HepG2 (cell line): ENCODE measurements around the gene STYXL2. TPM values are rescaled to one million over a fixed set of nuclear protein-coding genes. Genes with fewer than 3 reads are reported as not detected.

Source experiments
- ATM ChIP-seq: fragments of 450-650 bp; IDR thresholded peaks from 2 replicates; pipeline ENCODE4 v1.7.1; 2017; ENCODE audit warnings: mild to moderate bottlenecking, borderline replicate concordance
- BRF2 ChIP-seq: sonication (generic); formaldehyde crosslinking; IDR thresholded peaks from 2 replicates; pipeline ENCODE4 v1.8.1; 2022; ENCODE audit warnings: mild to moderate bottlenecking, missing genetic modification reagents
- CREM ChIP-seq, 2 experiments: sonication (generic) in 1 of 2; formaldehyde crosslinking in 1 of 2; IDR thresholded peaks; 2 replicates each; pipeline versions ENCODE4 v1.4.0 to v1.6.1; 2016 to 2020; ENCODE audit warnings: antibody characterized with exemption in 1 of 2, mild to moderate bottlenecking in 1 of 2, missing genetic modification reagents in 1 of 2
- ERF ChIP-seq: IDR thresholded peaks from 2 replicates; pipeline ENCODE4 v1.6.1; 2018; ENCODE audit warnings: missing biosample characterization, missing genetic modification reagents
- FOXM1 ChIP-seq: sonication (generic); formaldehyde crosslinking; IDR thresholded peaks from 2 replicates; pipeline ENCODE4 v1.5.0; 2020; ENCODE audit warnings: missing genetic modification reagents
- FOXO1 ChIP-seq: sonication (generic); formaldehyde crosslinking; IDR thresholded peaks from 2 replicates; pipeline ENCODE4 v1.4.0; 2020; ENCODE audit warnings: missing genetic modification reagents
- IKZF1 ChIP-seq: fragments of 450-650 bp; IDR thresholded peaks from 2 replicates; pipeline ENCODE4 v1.7.1; 2016
- NKX3-1 ChIP-seq: sonication (generic); formaldehyde crosslinking; IDR thresholded peaks from 2 replicates; pipeline ENCODE4 v1.5.0; 2020; ENCODE audit warnings: missing genetic modification reagents
- PAF1 ChIP-seq: IDR thresholded peaks from 2 replicates; pipeline ENCODE4 v1.6.1; 2016; ENCODE audit warnings: missing genetic modification reagents, missing compliant biosample characterization
- SCMH1 ChIP-seq: sonication (generic); formaldehyde crosslinking; IDR thresholded peaks from 2 replicates; pipeline ENCODE4 v1.9.0; 2021; ENCODE audit warnings: missing genetic modification reagents, mild to moderate bottlenecking, borderline replicate concordance
- SP5 ChIP-seq: IDR thresholded peaks from 2 replicates; pipeline ENCODE4 v1.6.1; 2016; ENCODE audit warnings: low read depth, borderline replicate concordance
- ZBTB42 ChIP-seq: sonication (generic); formaldehyde crosslinking; IDR thresholded peaks from 2 replicates; pipeline ENCODE4 v1.5.0; 2020; ENCODE audit warnings: mild to moderate bottlenecking, missing genetic modification reagents
- ZBTB46 ChIP-seq: sonication (generic); formaldehyde crosslinking; IDR thresholded peaks from 2 replicates; pipeline ENCODE4 v1.4.0; 2020; ENCODE audit warnings: mild to moderate bottlenecking, missing genetic modification reagents, borderline replicate concordance
- ZMYM2 ChIP-seq: sonication (generic); formaldehyde crosslinking; IDR thresholded peaks from 2 replicates; pipeline ENCODE4 v1.8.0; 2022; ENCODE audit warnings: mild to moderate bottlenecking, missing genetic modification reagents
- ZNF678 ChIP-seq: sonication (generic); formaldehyde crosslinking; IDR thresholded peaks from 2 replicates; pipeline ENCODE4 v1.4.0; 2020; ENCODE audit warnings: mild to moderate bottlenecking, missing genetic modification reagents
- polyA plus RNA-seq, 8 experiments: library from polyadenylated mRNA; depleted of rRNA in 3 of 8; stranded (reverse) in 7 of 8; unstranded in 1 of 8; fragments of >200 nt; fragmentation: Illumina TruSeq in 4 of 8; extraction: Trizol in 4 of 8; gene quantifications; 2 replicates each; pipeline versions ENCODE4 v1.2.1 to v1.2.3, GENCODE V29; 2011 to 2016; ENCODE audit warnings: low read depth in 4 of 8, missing spikeins in 1 of 8, mixed read lengths in 1 of 8; ENCODE audit not compliant: insufficient read depth in 1 of 8
- total RNA-seq, 5 experiments: library from RNA; depleted of rRNA; stranded (reverse); fragments of >200 nt; fragmentation: Illumina TruSeq; extraction: Trizol; gene quantifications; 2 replicates each; pipeline ENCODE4 v1.2.3, GENCODE V29; 2016; ENCODE audit warnings: low read depth in 1 of 5
- TF ChIP-seq, protein P1 (sequence below): sonication (generic); formaldehyde crosslinking; IDR thresholded peaks from 2 replicates; pipeline ENCODE4 v1.4.0; 2020; ENCODE audit warnings: missing genetic modification reagents
- TF ChIP-seq, protein P2 (sequence below): sonication (generic); formaldehyde crosslinking; IDR thresholded peaks from 2 replicates; pipeline ENCODE4 v1.5.1; 2020; ENCODE audit warnings: mild to moderate bottlenecking, missing genetic modification reagents, borderline replicate concordance

Gene STYXL2
- total and polyA plus RNA-seq, 2 of the 13 experiments (the other 11 are each of a cell fraction or from before 2014, with no cell fraction given): not detected

- TF ChIP-seq CREM (IDR thresholded peaks at IDR 0.05): no peak
- no peak for TF ChIP-seq CREM (CRISPR knock-in tag; IDR thresholded peaks at IDR 0.05)
- no peak for TF ChIP-seq ZBTB42 (CRISPR knock-in tag)
- TF ChIP-seq, protein P1, sequence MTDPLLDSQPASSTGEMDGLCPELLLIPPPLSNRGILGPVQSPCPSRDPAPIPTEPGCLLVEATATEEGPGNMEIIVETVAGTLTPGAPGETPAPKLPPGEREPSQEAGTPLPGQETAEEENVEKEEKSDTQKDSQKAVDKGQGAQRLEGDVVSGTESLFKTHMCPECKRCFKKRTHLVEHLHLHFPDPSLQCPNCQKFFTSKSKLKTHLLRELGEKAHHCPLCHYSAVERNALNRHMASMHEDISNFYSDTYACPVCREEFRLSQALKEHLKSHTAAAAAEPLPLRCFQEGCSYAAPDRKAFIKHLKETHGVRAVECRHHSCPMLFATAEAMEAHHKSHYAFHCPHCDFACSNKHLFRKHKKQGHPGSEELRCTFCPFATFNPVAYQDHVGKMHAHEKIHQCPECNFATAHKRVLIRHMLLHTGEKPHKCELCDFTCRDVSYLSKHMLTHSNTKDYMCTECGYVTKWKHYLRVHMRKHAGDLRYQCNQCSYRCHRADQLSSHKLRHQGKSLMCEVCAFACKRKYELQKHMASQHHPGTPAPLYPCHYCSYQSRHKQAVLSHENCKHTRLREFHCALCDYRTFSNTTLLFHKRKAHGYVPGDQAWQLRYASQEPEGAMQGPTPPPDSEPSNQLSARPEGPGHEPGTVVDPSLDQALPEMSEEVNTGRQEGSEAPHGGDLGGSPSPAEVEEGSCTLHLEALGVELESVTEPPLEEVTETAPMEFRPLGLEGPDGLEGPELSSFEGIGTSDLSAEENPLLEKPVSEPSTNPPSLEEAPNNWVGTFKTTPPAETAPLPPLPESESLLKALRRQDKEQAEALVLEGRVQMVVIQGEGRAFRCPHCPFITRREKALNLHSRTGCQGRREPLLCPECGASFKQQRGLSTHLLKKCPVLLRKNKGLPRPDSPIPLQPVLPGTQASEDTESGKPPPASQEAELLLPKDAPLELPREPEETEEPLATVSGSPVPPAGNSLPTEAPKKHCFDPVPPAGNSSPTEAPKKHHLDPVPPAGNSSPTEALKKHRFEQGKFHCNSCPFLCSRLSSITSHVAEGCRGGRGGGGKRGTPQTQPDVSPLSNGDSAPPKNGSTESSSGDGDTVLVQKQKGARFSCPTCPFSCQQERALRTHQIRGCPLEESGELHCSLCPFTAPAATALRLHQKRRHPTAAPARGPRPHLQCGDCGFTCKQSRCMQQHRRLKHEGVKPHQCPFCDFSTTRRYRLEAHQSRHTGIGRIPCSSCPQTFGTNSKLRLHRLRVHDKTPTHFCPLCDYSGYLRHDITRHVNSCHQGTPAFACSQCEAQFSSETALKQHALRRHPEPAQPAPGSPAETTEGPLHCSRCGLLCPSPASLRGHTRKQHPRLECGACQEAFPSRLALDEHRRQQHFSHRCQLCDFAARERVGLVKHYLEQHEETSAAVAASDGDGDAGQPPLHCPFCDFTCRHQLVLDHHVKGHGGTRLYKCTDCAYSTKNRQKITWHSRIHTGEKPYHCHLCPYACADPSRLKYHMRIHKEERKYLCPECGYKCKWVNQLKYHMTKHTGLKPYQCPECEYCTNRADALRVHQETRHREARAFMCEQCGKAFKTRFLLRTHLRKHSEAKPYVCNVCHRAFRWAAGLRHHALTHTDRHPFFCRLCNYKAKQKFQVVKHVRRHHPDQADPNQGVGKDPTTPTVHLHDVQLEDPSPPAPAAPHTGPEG (CRISPR knock-in tag): no peak
- TF ChIP-seq, protein P2, sequence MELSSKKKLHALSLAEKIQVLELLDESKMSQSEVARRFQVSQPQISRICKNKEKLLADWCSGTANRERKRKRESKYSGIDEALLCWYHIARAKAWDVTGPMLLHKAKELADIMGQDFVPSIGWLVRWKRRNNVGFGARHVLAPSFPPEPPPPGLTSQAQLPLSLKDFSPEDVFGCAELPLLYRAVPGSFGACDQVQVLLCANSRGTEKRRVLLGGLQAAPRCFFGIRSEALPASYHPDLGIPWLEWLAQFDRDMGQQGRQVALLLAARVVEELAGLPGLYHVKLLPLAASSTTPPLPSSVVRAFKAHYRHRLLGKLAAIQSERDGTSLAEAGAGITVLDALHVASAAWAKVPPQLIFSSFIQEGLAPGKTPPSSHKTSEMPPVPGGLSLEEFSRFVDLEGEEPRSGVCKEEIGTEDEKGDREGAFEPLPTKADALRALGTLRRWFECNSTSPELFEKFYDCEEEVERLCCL: no peak
- TF ChIP-seq NKX3-1 (CRISPR knock-in tag): no peak
- TF ChIP-seq FOXM1 (CRISPR knock-in tag): no peak
- no peak for TF ChIP-seq IKZF1
- TF ChIP-seq ZMYM2: no peak
- TF ChIP-seq PAF1: no peak
- 0 out of 2 replicates have a peak, but pooled peaks have one; percentile 40 for TF ChIP-seq ERF (CRISPR knock-in tag)
- TF ChIP-seq SP5 (CRISPR knock-in tag): no peak
- TF ChIP-seq SCMH1 (CRISPR knock-in tag): no peak
- no peak for TF ChIP-seq ZBTB46 (CRISPR knock-in tag)
- TF ChIP-seq FOXO1 (CRISPR knock-in tag): no peak
- no peak for TF ChIP-seq ZNF678
- no peak for TF ChIP-seq BRF2 (CRISPR knock-in tag)
- TF ChIP-seq ATM: no peak
Observed at GRCh38 chr1:167066333-167067122, 27.3 kb upstream of the STYXL2 start (continued).
